ENCODE data around the gene PLEKHH3.
"Not testable (repeated sequence)": the region's sequence is repeated elsewhere in the genome, so short reads cannot be mapped to it uniquely, and the experiment has no call there.

Gene PLEKHH3

DNA sequence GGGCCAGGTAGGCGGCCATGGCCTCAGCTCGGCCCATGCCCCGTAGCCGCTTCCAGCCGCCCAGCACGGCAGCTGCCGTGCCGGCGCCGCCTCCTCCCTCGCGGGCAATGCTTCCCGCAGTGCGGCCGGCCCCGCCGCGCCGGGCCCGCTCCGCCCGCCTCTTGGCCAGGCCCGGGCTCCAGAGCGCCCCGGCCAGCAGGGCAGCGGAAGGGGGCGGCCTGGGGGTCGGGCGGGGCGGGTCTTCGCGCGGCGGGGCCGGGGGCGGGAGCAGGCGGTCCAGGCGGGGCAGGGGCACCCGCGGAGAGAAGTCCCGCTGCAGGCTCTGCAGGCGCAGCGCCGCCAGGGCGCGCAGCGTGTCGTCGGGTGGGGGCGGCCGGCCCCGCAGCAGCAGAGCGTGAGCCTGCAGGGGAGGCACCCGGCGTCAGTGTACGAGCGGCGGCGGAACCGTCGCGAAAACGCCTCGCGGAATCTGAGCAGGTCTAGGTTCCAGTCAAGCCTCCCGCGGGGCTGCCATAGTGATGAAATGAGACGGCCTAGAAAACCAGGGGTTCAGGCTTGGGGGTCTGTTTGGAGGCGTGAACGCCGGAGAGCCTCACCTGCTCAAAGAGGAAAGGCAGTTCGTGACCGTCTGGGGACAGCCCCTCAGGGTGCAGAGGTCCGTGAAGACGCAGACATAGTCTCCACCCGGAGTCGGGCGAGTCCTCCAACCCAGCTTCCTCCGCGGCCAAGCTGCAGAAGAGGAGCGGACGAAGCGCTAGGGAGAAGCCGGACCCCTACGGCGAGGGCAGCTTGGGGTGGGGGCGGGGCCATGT is 6.6 kb downstream of the PLEKHH3 start:
- no peak for DNase-seq

DNA sequence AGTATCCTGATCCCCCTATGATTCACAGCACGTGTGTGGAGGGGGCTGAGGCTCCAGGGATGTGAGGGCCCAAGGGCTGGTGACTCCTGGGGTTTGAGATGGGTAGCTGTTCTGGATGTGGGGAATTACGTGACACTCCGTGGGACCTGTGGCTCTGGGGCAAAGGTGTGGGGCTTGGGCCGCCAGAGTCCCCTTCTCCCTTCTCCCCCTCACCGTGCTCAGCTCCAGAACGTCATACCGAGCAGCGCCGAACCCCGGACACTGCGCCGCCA is 7.2 kb downstream of the PLEKHH3 start:
- DNase-seq = no peak

DNA sequence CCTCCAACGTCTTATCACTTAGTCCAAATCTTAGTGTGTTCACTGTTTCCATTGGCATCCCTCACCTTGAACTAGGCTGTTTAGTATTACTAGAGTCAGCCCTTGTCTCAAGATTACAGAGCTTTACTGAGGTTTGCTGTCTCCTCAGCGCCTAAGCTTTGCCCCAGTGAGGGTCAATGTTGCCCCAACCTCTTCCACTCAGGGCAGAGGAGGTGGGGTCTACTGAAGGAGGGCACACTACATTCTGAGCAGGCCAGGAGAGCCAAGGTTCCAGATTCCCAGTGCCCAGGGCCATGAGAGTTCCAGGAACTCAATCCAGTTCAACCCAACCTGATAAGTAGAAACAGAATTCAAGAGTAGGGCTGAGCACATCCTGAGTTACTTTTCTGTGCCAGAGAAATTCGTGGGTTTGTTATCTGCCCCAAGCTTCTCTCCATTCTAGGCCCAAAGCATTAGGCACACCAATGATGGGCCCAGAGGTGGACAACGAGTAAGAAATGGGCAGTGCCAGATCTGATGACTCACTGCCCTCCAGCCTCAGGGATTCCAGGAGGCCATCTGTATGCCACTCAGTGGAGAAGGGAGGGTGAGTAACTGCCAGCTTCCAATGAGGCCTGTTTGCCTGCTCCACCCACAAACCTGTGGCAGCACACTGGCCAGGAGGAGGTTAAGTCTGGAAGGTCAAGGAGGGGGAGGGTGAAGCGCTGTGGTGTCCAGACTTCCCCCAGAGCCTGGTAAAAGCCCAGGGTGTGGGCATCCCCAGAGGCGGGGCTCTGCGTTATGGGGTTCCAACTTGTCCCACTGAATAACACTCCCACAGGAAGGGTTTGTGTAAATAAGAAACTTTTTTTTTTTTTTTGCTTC is 9.5 kb downstream of the PLEKHH3 start:
- DNase-seq = no peak

DNA sequence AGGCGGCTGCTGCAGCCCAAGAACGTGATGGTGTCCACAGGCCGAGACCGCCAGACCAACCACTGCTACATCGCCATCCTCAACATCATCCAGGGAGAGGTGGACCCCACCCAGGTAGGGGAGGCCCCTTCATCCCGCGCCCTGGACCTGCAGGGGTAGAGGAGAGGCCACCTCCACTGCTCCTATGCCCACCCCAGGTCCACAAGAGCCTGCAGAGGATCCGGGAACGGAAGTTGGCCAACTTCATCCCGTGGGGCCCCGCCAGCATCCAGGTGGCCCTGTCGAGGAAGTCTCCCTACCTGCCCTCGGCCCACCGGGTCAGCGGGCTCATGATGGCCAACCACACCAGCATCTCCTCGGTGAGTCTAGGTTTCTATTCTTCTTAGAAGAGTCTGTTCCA is 10.7 kb downstream of the PLEKHH3 start:
- DNase-seq = not testable (repeated sequence)

DNA sequence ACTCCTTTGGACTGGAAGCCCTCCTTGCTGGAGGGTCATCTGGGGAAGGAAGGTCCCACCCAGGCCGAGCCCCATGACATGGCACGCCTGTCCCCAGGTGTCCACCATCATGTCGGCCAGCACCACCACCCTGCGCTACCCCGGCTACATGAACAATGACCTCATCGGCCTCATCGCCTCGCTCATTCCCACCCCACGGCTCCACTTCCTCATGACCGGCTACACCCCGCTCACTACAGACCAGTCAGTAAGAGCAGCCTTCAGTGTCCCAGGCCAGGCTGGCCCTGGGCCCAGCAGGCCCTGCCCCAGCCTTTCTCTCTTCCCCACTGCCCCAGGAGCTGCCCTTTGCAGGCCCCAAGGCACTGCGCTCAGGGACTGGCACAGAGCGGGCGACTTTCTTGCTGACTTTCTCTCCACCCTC is 11.2 kb downstream of the PLEKHH3 start:
- DNase-seq = no peak

DNA sequence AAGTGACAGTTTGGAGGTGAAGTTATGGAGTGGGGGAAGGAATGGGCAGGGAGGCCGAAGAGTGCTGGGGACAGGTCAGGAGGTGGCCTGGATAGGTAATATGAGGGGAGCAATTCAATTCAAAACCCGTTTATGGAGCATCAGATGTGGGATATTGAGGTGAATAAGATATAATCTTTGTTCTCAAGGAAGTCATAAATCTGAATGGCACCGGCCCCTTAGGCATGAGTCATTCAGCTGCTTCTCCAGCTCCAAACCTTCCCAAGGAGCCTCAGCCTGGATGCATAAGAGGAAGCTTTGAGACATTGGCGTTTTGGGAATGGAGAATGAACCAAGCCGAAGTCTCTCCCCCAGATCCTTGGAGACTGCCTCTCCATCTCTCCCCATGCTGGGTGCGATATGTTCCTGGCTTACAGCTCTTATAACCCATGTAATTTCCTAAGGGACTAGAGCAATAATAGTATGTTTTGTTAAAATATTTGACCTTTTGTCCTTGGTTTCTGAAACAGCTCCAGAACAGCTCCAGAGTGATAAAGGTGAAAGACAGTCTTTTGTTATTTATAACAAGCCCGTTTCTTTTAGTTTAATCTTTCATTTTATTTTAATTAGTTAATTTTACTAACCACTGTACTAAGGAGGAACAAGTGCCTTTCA is 16.0 kb downstream of the PLEKHH3 start:
- no peak for DNase-seq

DNA sequence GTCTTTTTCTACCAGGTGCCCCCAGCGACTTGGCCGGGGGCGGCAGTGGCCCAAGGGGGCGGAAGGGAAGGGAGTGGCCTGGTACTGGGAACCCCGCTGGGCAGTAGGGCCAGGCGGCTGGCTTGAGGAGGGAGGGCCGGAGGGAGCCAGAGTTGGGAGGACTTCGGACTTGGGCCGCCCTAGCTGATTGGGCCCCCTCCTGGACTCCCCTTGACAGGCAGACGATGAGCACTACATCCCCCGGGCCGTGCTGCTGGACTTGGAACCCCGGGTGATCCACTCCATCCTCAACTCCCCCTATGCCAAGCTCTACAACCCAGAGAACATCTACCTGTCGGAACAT is 16.9 kb downstream of the PLEKHH3 start:
- DNase-seq = not testable (repeated sequence)

DNA sequence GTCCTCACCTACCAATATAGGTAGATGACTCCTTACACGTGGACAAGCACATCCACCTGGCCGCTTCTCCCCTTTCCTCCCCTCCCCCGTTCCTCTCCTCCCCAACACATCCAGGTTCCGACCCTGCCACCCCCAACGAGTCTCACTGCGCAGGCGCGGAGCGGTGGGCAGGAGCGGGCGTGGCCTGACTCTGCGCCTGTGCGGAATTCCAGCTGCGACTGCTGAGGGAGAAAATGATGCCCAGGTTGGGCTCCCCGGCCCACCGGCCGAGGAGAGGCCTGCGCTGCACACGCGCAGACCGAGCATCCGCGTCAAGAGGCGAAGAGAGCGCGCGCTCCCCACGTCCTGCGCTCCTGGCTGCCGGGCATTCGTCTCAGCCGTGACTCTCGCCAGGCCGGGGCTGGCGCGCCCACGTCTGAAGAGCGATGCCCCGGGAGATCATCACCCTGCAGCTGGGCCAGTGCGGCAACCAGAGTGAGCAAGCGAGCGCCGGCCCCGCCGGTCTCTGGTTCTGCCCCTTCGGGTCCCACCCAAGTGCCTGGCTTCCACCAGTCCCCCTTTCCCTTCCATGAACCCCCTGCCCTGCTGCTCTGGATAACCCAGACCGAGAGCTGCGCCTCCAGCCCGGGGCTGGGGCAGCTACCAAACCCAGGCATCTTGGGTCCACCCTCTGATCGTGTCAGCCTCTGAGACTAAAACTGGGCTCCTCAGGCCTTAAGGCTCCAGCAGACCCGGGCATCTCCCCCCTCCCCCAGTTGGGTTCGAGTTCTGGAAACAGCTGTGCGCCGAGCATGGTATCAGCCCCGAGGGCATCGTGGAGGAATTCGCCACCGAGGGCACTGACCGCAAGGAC is 17.5 kb downstream of the PLEKHH3 start, which contains the start of gene TUBG2:
Gene TUBG2 (plus strand): TSS at position 206 of the 853 bp plus-strand sequence. CDS start 220 bp downstream, at position 426.
- peak; percentile 92 to 98 for DNase-seq

DNA sequence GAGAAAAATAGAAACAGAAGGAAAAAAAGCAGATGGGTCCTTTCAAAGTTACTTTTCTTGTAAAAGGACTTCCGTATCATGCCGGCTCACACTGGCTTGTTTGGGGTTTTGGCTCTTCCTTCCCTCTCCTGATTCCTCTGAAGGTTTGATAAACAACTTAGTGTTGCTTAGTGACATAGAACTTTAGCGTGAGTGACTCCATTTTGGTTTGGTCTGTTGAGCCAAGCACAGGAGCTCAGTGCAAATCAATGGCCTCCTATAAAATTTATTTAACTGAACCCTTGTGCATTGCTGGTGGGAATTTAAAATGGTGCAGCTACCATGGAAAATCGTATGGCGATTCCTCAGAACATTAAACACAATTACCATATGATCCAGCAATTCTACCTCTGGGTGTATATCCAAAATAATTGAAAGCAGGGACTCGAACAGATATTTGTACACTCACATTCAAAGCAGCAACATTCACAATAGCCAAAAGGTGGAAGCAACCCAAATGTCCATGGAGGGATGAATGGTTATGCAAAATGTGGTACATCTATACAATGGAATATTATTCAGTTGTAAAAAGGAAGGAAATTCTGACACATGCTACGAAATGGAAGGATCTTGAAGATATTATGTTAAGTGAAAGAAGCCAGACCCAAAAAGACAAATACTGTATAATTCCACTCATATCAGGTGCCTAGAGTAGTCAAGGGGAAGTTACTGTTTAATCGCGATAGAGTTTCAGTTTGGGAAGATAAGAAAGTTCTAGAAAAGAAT is 18.8 kb downstream of the PLEKHH3 start:
- DNase-seq = no peak

DNA sequence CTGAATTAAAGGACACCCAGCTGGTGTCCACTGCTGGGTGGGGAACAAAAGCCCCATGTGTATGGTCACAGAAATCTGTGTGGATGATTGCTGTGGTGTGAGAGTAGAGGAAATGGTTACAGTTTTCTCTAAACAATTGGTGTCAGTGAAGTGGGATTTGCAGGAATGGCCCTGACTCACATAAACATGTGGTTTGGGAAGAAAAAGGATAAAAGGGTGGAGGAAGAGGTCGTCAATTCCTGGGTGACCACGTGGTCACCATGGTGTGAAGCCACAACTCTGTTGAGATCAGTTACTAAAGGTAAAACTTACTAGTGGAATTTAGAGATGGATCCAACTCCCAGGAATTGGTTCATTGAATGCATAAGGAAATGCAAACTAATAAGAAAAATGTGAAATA is 21.3 kb downstream of the PLEKHH3 start:
- no peak for DNase-seq

DNA sequence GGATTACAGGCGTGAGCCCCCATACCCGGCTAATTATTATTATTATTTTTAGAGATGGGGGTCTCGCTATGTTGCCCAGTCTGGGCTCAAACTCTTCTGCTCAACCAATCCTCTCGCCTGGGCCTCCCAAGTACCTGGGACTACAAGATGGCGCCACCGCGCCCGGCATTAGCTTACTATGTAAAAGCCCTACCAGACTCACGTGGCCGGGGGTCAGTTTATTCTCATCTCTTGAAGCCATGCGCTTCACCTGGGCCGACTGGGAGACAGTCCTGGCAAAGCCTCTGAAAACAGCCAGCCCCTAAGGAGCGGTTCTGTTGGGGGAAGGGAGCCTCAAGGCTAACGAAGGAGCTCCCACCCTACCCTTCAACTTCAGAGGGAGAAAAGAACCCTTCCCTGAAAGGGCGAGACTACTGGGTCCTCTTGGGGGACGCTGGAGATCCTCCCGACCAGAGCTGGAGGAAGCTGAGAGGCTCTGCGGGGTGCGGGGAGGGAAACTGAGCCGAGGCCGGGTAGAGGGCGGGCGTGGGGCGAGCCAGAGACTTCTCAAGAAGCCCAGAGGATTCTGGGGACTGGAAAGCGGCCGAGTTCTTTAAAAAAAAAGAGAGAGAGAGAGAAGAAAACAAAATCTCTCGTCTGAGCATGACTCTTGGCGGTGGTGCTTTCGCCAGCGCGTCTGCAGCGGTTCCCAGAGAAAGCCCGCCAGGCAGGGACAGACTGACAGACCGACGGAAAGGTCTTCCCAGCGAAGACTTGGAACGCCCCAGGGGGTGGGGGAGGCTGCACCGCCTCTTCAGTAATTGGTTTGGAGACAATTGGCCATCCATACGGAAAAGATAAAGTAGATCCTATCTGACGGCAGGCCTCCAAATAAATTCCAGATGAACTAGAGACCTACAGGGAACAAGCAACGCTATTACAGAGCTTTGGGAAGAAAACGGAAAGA is 23.3 kb downstream of the PLEKHH3 start:
- DNase-seq = no peak

DNA sequence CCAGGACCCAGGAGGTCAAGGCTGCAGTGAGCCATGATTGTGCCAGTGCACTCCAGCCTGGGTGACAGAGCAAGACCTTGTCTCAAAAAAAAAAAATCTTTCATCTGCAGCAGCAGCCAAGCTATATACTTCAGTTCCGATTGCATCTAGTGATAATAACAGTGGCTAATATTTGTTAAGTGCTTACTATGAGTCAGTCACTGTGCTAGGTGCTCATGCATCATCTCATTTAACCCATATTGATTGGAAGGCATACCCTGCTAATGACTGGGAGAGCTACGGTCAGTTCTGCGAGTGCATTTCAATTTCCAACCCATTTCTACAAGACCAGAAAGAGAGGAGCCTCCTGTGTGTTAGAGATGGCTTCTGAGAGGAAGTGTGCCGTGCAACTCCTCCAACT is 25.4 kb downstream of the PLEKHH3 start:
- DNase-seq = no peak

DNA sequence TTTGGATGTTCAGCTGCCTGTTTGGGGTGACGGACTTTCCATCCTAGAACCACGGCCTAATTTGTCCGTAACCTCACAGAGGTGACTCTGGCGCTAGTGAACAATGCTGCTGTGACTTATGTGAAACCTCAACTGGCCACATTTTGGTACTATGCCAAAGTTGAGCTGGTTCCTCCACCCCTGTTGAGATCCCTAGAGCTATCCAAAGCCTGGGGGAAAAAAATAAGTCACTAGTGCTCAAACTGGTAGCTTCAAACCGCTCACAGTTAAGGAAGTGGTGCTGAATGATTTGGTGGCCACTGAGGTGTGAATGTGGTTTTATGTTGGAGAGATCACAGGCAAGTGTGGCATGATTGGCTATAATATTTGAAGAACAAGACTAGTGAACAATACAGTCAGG is 29.0 kb downstream of the PLEKHH3 start:
- no peak for DNase-seq

DNA sequence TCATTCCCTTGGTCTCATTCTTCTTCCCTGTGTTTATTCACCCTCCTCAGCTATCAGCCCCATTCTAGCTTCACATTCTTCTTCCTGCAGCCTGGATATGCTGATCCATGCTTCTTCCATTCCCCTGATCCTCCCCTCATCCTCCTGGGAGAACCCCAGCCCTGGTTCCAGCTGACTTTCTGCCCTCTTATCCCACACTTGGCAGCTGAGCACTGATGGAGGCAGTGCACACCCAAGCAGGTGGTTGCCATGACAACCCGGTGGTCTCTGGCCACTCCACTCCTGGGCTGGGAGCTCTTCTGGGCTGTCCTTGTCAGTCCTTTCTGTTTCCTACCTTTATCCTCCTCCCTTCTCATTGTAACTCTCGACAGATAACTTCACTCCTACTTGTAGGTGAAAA is 34.5 kb downstream of the PLEKHH3 start:
- DNase-seq = no peak

DNA sequence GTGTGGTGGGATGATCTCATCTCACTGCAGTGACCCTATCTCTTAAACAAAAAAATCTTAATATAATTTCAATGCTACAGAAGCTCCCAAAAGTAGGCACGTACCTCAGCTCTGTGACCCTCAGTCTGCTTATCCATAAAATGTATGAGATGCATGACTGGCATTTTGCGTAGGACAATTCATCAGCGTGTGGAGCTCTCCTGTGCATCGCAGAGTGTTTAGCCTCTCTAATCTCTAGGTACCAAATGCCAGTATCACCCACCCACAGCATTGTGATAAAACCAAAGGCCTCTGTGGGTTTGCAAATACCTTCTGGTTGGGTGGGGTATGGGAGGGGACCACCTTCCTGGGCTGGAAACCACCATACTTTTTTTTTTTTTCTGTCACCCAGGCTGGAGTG is 36.7 kb downstream of the PLEKHH3 start:
- DNase-seq = no peak

DNA sequence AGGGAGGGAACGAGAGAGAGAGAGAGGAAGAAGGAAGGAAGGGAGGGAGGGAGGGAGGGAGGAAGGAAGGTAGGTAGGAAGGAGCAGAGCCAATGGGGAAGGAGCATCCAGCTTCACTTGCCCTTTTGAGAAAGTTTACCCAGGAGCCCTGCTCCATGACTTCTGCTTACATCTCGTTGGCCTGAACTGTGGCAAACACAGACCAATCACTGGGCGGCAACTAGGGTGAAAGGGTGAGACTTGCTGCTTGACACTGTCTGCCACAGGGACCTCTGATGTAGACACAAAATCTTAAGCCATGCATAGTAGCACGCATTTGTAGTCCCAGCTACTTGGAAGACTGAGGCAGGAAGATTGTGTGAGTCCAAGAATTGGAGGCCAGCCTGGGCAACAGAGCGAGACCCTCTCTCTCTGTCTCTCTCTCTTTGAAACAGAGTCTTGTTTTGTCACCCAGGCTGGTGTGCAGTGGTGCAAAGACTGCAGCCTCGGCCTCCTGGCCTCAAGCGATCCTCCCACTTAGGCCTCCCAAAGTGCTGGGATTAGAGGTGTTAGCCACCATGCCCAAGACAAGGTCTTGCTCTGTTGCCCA is 37.2 kb downstream of the PLEKHH3 start:
- no peak for DNase-seq

DNA sequence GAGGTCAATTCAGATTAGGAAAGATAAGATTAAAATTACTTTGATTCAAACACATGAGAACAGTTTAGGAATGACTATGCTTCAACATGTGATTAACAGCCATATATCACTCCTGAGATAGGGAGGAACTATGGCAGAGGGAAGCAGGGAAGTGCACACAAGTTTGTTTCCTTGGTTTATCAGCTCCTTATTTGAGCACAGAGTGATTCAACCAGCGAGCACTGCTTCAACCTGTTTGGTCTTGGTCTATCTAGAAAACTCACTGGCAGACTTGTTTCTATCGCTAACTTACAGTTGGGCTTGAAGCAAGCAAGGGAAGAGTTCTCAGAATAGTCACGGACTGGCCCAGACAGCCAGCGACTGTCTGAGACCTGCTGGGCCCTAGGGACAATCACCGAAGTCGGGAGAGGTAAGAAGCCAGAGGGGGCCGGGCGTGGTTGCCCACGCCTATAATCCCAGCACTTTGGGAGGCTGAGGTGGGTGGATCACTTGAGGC is 43.8 kb downstream of the PLEKHH3 start:
- no peak for DNase-seq

DNA sequence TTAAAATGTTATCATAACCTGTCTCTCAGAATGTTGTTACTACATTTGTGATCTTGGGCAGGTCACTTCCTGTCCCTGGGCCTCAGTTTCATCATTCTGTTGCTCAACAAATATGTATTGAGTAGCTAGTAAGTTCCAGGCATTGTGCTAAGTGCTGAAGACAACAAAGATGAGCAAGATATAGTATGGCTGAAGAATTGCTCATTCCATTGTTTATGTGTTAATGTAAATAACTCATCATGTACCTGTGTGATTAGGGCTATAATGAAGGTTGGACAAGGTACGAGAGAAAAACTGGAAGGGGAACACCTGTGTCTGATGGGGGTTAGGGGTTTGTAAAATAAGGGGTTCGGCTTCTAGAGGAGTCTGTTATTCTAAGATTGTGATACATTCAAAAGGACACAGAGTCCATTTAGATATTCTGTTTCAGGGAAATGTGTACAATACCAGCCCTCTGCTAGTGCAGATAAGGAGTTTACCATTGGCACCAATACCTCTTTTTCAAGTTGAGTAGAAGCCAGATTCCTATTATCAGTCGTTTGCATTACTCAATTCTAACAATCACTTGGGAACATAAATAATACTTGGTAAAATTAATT is 47.3 kb downstream of the PLEKHH3 start:
- no peak for DNase-seq

DNA sequence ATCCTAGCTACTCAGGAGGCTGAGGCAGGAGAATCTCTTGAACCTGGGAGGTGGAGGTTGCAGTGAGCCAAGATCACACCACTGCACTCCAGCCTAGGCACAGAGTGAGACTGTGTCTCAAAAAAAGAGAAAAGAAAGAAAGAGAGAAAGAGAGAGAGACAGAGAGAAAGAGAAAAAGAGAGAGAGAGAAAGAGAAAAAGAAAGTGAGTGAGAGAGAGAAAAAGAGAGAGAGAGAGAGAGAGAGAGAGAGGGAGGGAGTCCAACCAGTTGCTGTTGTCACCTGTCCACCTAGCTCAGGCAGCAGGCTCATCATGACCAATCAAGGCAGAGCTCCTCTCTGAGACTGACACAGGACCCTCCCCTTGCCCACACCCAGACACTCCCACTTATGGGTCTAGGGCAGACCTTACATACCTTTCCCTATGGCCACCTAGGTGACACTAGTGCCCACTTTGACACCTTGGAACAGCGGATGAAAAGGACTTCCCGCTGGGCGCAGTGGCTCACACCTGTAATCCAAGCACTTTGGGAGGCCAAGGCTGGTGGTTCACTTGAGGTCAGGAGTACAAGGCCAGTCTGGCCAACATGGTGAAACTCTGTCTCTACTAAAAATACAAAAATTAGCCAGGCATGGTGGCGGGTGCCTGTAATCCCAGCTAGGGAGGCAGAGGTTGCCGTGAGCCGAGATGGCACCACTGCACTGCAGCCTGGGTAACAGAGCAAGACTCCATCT is 49.6 kb downstream of the PLEKHH3 start:
- not testable (repeated sequence) for DNase-seq

Data from NCI-H526 (cell line).